NB4 (cell line): ENCODE measurements around the gene SPEM2.

Experiments
- DNase-seq: peaks from one replicate; pipeline ENCODE4 v3.0.0; 2010; ENCODE audit warnings: low read depth
- H3K4me3 ChIP-seq: one replicate; pipeline ENCODE4 v1.5.1; 2011; ENCODE audit warnings: mild to moderate bottlenecking, low read depth, low read length, moderate library complexity
- MYC ChIP-seq: IDR thresholded peaks from 2 replicates; pipeline ENCODE4 v1.6.1; 2011; ENCODE audit warnings: low read depth, low read length
- POLR2A ChIP-seq: IDR thresholded peaks from 2 replicates; pipeline ENCODE4 v1.6.1; 2011; ENCODE audit warnings: mild to moderate bottlenecking; ENCODE audit not compliant: insufficient read length; ENCODE audit errors: extremely low read depth
- TF ChIP-seq, protein P1 (sequence below): IDR thresholded peaks from one replicate; pipeline ENCODE4 v1.5.1; 2012; ENCODE audit warnings: low read depth, low read length
- TF ChIP-seq, protein P2 (sequence below): IDR thresholded peaks from 2 replicates; pipeline ENCODE4 v1.6.1; 2011; ENCODE audit warnings: low read depth, low read length

The SPEM2 gene

DNA sequence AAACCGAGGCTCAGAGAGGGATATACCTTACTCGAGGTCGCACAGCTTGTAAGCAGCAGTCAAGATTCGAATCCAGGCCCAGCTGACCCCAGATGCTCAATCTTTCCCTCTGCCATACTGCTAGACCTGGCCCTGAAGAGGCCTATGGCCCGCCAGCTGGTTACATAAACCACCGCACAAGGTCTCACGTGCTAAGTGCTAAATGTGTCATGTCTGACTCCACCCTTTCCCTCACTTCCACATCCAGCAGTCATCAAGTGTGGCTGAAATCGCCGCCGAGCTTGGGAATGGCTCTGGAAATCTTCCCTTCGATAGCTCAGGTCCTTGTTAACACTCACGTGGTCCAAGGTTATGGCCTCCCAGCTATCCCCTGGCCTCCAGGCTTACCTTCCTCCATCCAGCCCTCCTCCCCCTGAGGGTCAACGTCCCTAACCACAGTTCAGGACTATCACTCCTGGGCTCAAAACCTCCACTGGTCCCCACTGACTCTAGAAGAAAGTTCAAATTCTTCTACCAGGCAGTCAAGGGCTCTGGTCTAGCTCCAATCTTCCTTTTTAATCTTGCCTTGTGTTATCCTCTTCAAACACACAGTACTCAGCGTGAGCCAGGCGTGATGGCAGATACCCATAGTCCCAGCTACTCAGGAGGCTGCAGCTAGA is 50.5 kb downstream of the SPEM2 start:
- H3K4me3 ChIP-seq: no peak overlapping the region
- TF ChIP-seq MYC: no peak
- TF ChIP-seq POLR2A: no peak
- TF ChIP-seq, protein P1, sequence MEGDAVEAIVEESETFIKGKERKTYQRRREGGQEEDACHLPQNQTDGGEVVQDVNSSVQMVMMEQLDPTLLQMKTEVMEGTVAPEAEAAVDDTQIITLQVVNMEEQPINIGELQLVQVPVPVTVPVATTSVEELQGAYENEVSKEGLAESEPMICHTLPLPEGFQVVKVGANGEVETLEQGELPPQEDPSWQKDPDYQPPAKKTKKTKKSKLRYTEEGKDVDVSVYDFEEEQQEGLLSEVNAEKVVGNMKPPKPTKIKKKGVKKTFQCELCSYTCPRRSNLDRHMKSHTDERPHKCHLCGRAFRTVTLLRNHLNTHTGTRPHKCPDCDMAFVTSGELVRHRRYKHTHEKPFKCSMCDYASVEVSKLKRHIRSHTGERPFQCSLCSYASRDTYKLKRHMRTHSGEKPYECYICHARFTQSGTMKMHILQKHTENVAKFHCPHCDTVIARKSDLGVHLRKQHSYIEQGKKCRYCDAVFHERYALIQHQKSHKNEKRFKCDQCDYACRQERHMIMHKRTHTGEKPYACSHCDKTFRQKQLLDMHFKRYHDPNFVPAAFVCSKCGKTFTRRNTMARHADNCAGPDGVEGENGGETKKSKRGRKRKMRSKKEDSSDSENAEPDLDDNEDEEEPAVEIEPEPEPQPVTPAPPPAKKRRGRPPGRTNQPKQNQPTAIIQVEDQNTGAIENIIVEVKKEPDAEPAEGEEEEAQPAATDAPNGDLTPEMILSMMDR: no peak
- TF ChIP-seq, protein P2, sequence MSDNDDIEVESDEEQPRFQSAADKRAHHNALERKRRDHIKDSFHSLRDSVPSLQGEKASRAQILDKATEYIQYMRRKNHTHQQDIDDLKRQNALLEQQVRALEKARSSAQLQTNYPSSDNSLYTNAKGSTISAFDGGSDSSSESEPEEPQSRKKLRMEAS: no peak
- DNase-seq: no peak

DNA sequence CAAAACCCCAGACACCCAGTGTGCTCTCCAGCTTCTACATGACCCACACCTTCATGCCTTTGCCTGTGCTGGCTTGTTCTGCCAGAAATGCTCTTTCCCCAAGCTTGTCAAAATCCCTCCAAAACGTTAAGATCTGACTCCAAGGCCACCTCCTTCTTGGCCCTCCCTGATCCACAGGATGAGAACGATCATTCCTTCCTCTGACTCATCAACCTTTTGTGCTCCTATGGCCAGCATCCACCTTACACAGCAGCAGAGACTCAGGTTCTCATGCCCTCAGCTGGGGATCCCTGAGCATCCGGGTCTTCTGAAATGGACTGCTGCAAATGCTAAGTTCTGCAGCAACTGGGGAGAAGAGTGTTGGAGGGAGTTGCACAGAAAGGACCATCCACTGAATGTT is 51.1 kb downstream of the SPEM2 start:
- TF ChIP-seq POLR2A: no peak
- no peak for TF ChIP-seq MYC
- TF ChIP-seq, protein P2: no peak
- TF ChIP-seq, protein P1: no peak
- no peak for DNase-seq
- no peak overlapping the region for H3K4me3 ChIP-seq

DNA sequence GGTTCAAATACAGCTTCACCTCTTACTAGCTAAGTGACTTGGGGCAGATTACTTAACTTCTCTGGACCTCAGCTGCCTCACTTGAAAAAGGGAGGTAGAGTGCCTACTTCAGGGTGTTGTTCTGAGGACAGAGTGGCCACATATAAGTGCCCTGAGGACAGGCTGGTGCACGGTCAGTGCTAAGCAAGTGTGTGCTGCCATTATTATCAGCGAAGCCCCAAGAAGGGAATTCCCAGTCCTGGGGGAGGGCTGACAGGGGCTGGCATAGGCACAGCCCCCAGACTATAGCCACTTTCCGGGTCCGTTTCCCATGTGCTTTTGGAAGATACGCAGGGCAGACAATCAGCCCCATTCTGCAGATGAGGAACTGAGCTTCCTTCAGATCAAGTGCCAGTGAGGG is 51.5 kb downstream of the SPEM2 start:
- DNase-seq: no peak
- H3K4me3 ChIP-seq: no peak overlapping the region
- TF ChIP-seq POLR2A (no peak), MYC (no peak)
- TF ChIP-seq, protein P1: no peak
- TF ChIP-seq, protein P2: no peak
